Activated CD4-positive, alpha-beta T cell treated with anti-CD3 and anti-CD28 coated beads for 36 hours (primary cell): Measurements from ENCODE around the gene NLRP6. TPM values are rescaled to one million over a fixed set of nuclear protein-coding genes. Genes with fewer than 3 reads are reported as not detected.
A peak's percentile ranks its signal among the peaks of the same experiment; 100 is the strongest.

Experiments used
- ATAC-seq: fragments of 200-7000 bp; cut with Tn5 transposase; one replicate; pipeline ENCODE4 v1.10.0; 2021; ENCODE audit warnings: mild to moderate bottlenecking, moderate library complexity
- CTCF ChIA-PET: fragments of 350-600 bp; sonication (Branson Sonifier 250); formaldehyde crosslinking; loops from one replicate; lab custom pipeline; 2021; ENCODE audit warnings: antibody characterized with exemption; lab: Charles Lee
- POLR2A ChIA-PET: fragments of 350-600 bp; sonication (Branson Sonifier 250); formaldehyde crosslinking; loops from one replicate; lab custom pipeline; 2021; ENCODE audit warnings: antibody characterized with exemption, inconsistent platforms; lab: Charles Lee
- DNase-seq: peaks from one replicate; pipeline ENCODE4 v3.0.0-alpha.2; 2020
- H3K27ac Mint-ChIP-seq: one replicate; pipeline ENCODE4 v1.8.0; 2021; ENCODE audit warnings: mixed read lengths
- H3K27me3 Mint-ChIP-seq: one replicate; pipeline ENCODE4 v1.8.0; 2021; ENCODE audit warnings: mixed read lengths
- H3K36me3 Mint-ChIP-seq: one replicate; pipeline ENCODE4 v1.8.0; 2021; ENCODE audit warnings: low read depth, mixed read lengths
- H3K4me1 Mint-ChIP-seq: one replicate; pipeline ENCODE4 v1.8.0; 2021; ENCODE audit warnings: mixed read lengths
- H3K4me3 Mint-ChIP-seq: one replicate; pipeline ENCODE4 v1.8.0; 2021; ENCODE audit warnings: mild to moderate bottlenecking, moderate library complexity, mixed read lengths
- H3K9me3 Mint-ChIP-seq: one replicate; pipeline ENCODE4 v1.8.0; 2021; ENCODE audit warnings: low read depth, mixed read lengths
- intact Hi-C, 2 experiments: fragments of 100-400 bp; cut with DNase I in 1 of 2; cut with micrococcal nuclease in 1 of 2; formaldehyde crosslinking; loops; one replicate each; pipeline versions ENCODE4 v1.14.2 to v1.15.1; 2022 to 2024; cut with DNase I, micrococcal nuclease
- total RNA-seq, 2 experiments: library from RNA; stranded (reverse); gene quantifications; one replicate each; pipeline ENCODE4 v1.2.3, GENCODE V29; 2021

The NLRP6 gene
- total RNA-seq, 2 experiments from 2014 or later: 0.32 to 0.57 TPM

- Mint-ChIP-seq H3K36me3 (no peaks in the 10 kb centered on the region), H3K4me3 (no peak overlapping the region), H3K4me1 (peaks cover 39% of the 10 kb centered on the region), H3K27me3 (no peaks in the 10 kb centered on the region), H3K27ac (peak overlapping the region; percentile 51), H3K9me3 (no peaks in the 10 kb centered on the region)
- CTCF ChIA-PET: interaction anchor here (2.2 kb wide), 1 partner anchor 20 kb away, joined by 7 read pairs; no protein-coding TSS in a partner anchor
- POLR2A ChIA-PET: no interaction called here
- ATAC-seq: no peak
- no peak for DNase-seq
- intact Hi-C loops: no loop called here
These were observed 7.5 kb upstream of the NLRP6 start for GRCh38 chr11:270451-271318.

GRCh38 chr11:271319-271715, 6.9 kb upstream of the NLRP6 start:
- no peak overlapping the region for H3K27ac Mint-ChIP-seq

GRCh38 chr11:272195-272930, 5.8 kb upstream of the NLRP6 start:
- intact Hi-C loops: no loop called here
- Mint-ChIP-seq H3K4me3 (no peak overlapping the region), H3K27me3 (no peaks in the 10 kb centered on the region), H3K36me3 (peaks cover 7% of the 10 kb centered on the region), H3K9me3 (peaks cover 9% of the 10 kb centered on the region), H3K4me1 (peaks cover 33% of the 10 kb centered on the region), H3K27ac (peak overlapping the region; percentile 42)
- DNase-seq (no peak), ATAC-seq (no peak)
- POLR2A ChIA-PET: no interaction called here
- CTCF ChIA-PET: interaction anchor here (0.7 to 2.2 kb wide), 2 partner anchors 14 to 22 kb away, joined by 3 to 7 read pairs; no protein-coding TSS in a partner anchor

More at GRCh38 chr11:271319-271715, 6.9 kb upstream of the NLRP6 start:
- H3K36me3 Mint-ChIP-seq: peaks cover under 1% of the 10 kb centered on the region
- no peaks in the 10 kb centered on the region for H3K27me3 Mint-ChIP-seq
- H3K9me3 Mint-ChIP-seq: peaks cover 4% of the 10 kb centered on the region
- intact Hi-C loops: no loop called here
- ATAC-seq (no peak), DNase-seq (no peak)
- H3K4me1 Mint-ChIP-seq: peaks cover 39% of the 10 kb centered on the region
- H3K4me3 Mint-ChIP-seq: no peak overlapping the region
- ChIA-PET CTCF (interaction anchor here (0.7 to 2.2 kb wide), 2 partner anchors 15 to 21 kb away, joined by 3 to 7 read pairs; no protein-coding TSS in a partner anchor), POLR2A (no interaction called here)

GRCh38 chr11:272931-273198, 5.3 kb upstream of the NLRP6 start:
- ATAC-seq (no peak), DNase-seq (no peak)
- H3K36me3 Mint-ChIP-seq: peaks cover 7% of the 10 kb centered on the region
- H3K9me3 Mint-ChIP-seq: peaks cover 10% of the 10 kb centered on the region
- intact Hi-C loops: no loop called here
- H3K27me3 Mint-ChIP-seq: no peaks in the 10 kb centered on the region
- peaks cover 33% of the 10 kb centered on the region for H3K4me1 Mint-ChIP-seq
- no peak overlapping the region for H3K4me3 Mint-ChIP-seq
- POLR2A ChIA-PET: no interaction called here
- no peak overlapping the region for H3K27ac Mint-ChIP-seq
- CTCF ChIA-PET: interaction anchor here (2.2 kb wide), 1 partner anchor 22 kb away, joined by 7 read pairs; no protein-coding TSS in a partner anchor

GRCh38 chr11:276219-276618, 2.0 kb upstream of the NLRP6 start:
- intact Hi-C loops: no loop called here

GRCh38 chr11:279040-279965, 1.1 kb downstream of the NLRP6 start:
- ChIA-PET POLR2A (interaction anchor here (1.6 kb wide), 1 partner anchor 72 kb away, joined by 4 read pairs; the partner anchor contains the start of genes BET1L and RIC8A), CTCF (interaction anchor here (0.7 to 4.0 kb wide), 6 partner anchors 16 to 80 kb away, joined by 3 to 32 read pairs (median 4); no protein-coding TSS in a partner anchor)
- Mint-ChIP-seq H3K4me3 (peak overlapping the region; percentile 68), H3K4me1 (peaks cover 44% of the 10 kb centered on the region), H3K9me3 (peaks cover 10% of the 10 kb centered on the region), H3K27me3 (peaks cover 21% of the 10 kb centered on the region), H3K27ac (no peak overlapping the region), H3K36me3 (peaks cover 7% of the 10 kb centered on the region)
- DNase-seq: no peak
- intact Hi-C loops: no loop called here
- no peak for ATAC-seq

More at GRCh38 chr11:276219-276618, 2.0 kb upstream of the NLRP6 start:
- H3K27me3 Mint-ChIP-seq: peaks cover 9% of the 10 kb centered on the region
- ChIA-PET CTCF (interaction anchor here (1.0 kb wide), 2 partner anchors 9 to 23 kb away, joined by 3 to 4 read pairs; no protein-coding TSS in a partner anchor), POLR2A (interaction anchor here (0.6 kb wide), 1 partner anchor 293 kb away, joined by 5 read pairs; no protein-coding TSS in a partner anchor)
- H3K36me3 Mint-ChIP-seq: peaks cover 7% of the 10 kb centered on the region
- no peak for ATAC-seq
- H3K4me3 Mint-ChIP-seq: no peak overlapping the region
- H3K9me3 Mint-ChIP-seq: peaks cover 10% of the 10 kb centered on the region
- no peak overlapping the region for H3K27ac Mint-ChIP-seq
- no peak for DNase-seq
- H3K4me1 Mint-ChIP-seq: peaks cover 21% of the 10 kb centered on the region

- peak overlapping the region; percentile 65 for H3K4me3 Mint-ChIP-seq
- peaks cover 10% of the 10 kb centered on the region for H3K9me3 Mint-ChIP-seq
- H3K4me1 Mint-ChIP-seq: peaks cover 44% of the 10 kb centered on the region
- ChIA-PET CTCF (interaction anchor here (0.5 to 4.0 kb wide), 8 partner anchors 16 to 79 kb away, joined by 3 to 32 read pairs (median 4); no protein-coding TSS in a partner anchor), POLR2A (interaction anchor here (1.1 to 1.6 kb wide), 2 partner anchors 9 to 73 kb away, joined by 3 to 4 read pairs; partner anchors contain the start of genes BET1L and RIC8A)
- peaks cover 7% of the 10 kb centered on the region for H3K36me3 Mint-ChIP-seq
- intact Hi-C loops: loop anchor here in 1 of 2 experiments (1.0 kb wide), 1 partner anchor 11 kb away; no protein-coding TSS in a partner anchor
- ATAC-seq (peak; percentile 69), DNase-seq (peak; percentile 72)
- peaks cover 21% of the 10 kb centered on the region for H3K27me3 Mint-ChIP-seq
- no peak overlapping the region for H3K27ac Mint-ChIP-seq
These were observed 1.9 kb downstream of the NLRP6 start for GRCh38 chr11:279966-280705.

GRCh38 chr11:280706-281485, 2.7 kb downstream of the NLRP6 start:
- peaks cover 7% of the 10 kb centered on the region for H3K36me3 Mint-ChIP-seq
- intact Hi-C loops: loop anchor here in 1 of 2 experiments (1.0 kb wide), 1 partner anchor 12 kb away; no protein-coding TSS in a partner anchor
- CTCF ChIA-PET: interaction anchor here (0.6 to 4.0 kb wide), 9 partner anchors 15 to 82 kb away, joined by 3 to 32 read pairs (median 4); no protein-coding TSS in a partner anchor
- peak overlapping the region; percentile 58 for H3K27ac Mint-ChIP-seq
- peaks cover 21% of the 10 kb centered on the region for H3K27me3 Mint-ChIP-seq
- DNase-seq (peak; percentile 57), ATAC-seq (peak; percentile 38)
- H3K4me1 Mint-ChIP-seq: peaks cover 44% of the 10 kb centered on the region
- POLR2A ChIA-PET: interaction anchor here (1.1 kb wide), 1 partner anchor 9 kb away, joined by 3 read pairs; no protein-coding TSS in a partner anchor
- H3K9me3 Mint-ChIP-seq: peaks cover 9% of the 10 kb centered on the region
- H3K4me3 Mint-ChIP-seq: peak overlapping the region; percentile 65

GRCh38 chr11:281486-282161, 3.4 kb downstream of the NLRP6 start:
- Mint-ChIP-seq H3K36me3 (peaks cover 3% of the 10 kb centered on the region), H3K27me3 (peaks cover 21% of the 10 kb centered on the region), H3K9me3 (peaks cover 5% of the 10 kb centered on the region), H3K27ac (no peak overlapping the region), H3K4me3 (peak overlapping the region; percentile 65), H3K4me1 (peaks cover 45% of the 10 kb centered on the region)
- ATAC-seq: no peak
- ChIA-PET POLR2A (interaction anchor here (1.0 to 1.1 kb wide), 2 partner anchors 8 to 74 kb away, joined by 3 to 4 read pairs; partner anchors contain the start of genes BET1L and RIC8A), CTCF (interaction anchor here (0.6 to 4.0 kb wide), 9 partner anchors 14 to 82 kb away, joined by 3 to 32 read pairs (median 4); no protein-coding TSS in a partner anchor)
- intact Hi-C loops: no loop called here
- DNase-seq: peak; percentile 57
